Measurements from ENCODE around the gene BCL2.
A peak's percentile ranks its signal among the peaks of the same experiment; 100 is the strongest.

The BCL2 gene

DNA sequence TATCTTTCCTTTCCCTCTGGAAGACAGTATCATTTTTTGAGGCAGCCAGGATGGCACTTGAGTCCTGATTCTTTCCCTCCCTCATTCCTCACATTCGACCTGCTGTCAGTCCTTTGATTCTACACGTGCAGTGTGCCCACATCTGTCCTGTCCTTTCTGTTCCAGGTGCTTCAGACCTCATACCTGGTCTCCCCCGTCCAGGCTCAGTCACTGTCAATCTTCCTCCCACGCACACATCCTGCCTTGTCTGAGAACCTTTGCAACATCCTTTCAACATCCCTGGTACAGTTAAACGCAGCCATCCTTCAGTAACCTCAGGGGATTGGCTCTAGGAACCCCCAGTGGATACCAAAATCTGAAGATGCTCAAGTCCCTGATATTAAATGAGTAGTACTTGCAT is 10.1 kb downstream of the BCL2 start:
- no peak for DNase-seq

DNA sequence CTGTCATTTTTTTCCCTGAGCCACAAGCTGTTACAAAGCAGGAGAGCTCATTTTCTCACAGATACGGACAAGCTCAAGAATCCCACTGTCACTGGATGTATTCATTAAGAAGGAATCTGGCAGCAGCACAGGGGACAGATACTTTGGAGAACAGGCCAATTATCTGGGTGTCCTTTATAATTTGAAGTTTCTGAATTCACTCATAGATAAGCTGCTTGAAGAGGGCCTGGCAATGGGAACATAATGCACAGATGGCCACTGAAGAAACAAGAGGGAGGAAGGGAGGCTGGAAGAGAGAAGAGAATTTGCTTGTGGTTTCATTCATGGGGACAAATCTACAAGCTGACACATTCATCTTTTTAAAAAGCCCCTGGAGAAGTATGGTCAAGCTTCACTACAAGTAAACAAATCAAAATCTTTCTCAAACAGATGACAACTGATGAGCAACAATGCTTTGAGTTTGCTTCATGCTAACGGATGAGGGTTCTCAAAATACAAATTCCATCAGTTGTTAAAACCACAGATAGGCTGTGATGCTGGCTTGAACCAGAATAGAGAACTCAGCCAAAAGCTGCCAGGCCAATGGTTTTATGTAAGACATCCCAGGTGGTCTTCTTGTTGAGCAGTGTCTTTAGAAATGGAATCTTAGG is 11.9 kb downstream of the BCL2 start:
- no peak for DNase-seq

DNA sequence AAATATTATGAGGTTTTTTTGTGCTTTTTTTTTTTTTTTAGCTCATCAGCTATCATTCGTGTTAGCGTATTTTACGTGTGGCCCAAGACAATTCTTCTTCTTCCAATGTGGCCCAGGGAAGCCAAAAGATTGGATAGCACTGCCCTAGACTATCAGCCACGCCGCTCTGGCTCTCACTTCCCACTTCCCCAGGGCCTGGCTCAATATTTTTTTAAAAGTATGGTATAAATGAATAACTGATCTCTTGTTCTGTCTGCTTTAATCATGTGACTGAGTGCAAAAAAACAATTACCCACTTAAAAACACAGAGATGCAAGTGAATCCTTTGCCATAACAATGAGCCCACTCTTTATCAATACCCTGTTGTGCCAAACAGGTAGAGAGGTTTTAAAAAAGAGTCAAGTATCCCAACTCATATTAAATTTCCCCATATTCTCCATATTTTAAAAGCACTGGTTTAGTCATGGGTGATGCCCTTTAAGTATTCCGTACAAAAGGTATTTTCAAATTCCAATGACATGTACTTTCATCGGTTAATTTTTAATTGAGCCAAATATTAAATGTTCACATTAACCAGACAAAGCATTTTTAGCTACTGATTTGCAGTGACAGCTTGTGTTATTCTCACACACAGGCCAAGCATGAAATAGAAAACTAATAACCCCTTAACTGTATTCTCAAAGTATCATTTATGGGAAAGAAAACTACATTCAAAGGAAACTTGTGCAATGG is 12.6 kb downstream of the BCL2 start:
- no peak for DNase-seq

DNA sequence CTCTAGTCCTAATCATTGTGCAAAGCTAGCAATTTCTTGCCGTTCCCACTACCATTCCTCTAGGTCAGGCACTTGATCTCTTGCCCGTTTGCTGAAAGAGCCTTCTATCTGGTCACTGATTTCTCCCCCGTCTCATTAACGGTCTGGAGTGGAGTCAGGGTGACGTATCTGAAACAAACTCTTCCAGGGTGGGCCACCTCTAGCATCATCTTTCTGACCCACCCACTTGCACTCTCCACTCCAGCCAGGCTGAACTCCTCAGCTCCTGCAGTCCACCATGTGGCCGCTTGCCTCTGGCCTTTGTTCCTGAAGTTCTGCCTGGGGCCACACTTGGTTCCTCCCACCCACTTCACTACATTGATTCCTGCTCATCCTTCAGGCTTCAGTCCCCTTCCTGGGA is 13.3 kb downstream of the BCL2 start:
- DNase-seq = no peak

- DNase-seq = peak; percentile 24 to 53
Observed at GRCh38 chr18:63303547-63303946, 16.0 kb downstream of the BCL2 start.

DNA sequence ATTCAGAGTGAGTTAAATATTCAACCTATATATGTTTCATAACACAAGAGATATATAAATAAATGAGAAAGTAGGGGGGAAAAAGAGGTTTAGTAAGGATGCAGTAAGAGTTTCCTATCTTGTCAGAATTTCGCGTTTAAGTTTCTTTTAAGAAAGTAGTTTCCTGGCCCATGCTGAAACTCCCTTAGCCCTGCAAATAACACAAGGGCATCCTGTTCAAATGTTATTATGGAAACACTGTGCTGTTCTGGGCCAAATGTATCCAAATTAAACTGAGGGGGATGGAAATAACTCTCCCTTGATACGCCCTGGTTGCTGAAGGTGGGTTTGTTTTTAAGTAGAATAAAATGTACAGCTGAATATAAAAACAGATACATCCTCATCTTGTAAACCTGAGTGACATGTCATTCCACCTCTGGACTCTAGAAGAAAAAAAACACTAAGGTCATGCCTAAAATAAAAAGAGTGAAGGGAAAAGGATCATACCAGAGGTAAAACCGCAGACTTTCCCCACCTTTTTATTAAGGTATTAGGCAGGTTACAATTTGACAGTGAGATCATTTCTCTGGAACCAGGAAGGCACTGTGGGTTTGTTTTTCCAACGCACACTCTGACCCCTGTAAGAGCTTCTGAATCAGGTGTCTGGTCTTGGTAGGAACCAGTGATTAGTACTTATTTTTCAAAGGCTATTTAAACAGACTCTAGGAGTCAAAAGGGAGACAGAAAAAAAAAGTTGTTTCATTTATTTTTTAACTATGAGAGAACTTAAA is 16.7 kb downstream of the BCL2 start:
- DNase-seq = no peak

- peak; percentile 22 to 34 for DNase-seq
Observed at GRCh38 chr18:63302220-63302619, 17.3 kb downstream of the BCL2 start.

DNA sequence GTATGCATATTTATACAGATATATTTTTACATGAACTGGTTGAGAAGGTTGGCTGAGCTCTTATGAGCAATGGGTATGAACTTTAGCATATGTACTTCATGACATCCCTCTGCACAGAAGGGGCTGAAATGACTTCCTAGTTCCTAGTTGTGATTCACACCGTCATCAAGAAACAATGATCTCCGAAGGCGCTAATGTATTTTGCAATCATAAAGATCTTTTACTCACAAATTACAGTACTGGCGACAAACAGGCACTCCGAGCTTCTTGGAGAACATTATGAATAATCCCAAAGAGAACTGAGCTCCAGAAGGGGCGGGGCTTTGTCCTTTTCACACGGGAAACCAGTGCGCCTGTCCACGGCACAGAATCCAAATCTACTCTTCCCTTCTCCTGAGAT is 18.1 kb downstream of the BCL2 start:
- peak; percentile 83 to 86 for DNase-seq

DNA sequence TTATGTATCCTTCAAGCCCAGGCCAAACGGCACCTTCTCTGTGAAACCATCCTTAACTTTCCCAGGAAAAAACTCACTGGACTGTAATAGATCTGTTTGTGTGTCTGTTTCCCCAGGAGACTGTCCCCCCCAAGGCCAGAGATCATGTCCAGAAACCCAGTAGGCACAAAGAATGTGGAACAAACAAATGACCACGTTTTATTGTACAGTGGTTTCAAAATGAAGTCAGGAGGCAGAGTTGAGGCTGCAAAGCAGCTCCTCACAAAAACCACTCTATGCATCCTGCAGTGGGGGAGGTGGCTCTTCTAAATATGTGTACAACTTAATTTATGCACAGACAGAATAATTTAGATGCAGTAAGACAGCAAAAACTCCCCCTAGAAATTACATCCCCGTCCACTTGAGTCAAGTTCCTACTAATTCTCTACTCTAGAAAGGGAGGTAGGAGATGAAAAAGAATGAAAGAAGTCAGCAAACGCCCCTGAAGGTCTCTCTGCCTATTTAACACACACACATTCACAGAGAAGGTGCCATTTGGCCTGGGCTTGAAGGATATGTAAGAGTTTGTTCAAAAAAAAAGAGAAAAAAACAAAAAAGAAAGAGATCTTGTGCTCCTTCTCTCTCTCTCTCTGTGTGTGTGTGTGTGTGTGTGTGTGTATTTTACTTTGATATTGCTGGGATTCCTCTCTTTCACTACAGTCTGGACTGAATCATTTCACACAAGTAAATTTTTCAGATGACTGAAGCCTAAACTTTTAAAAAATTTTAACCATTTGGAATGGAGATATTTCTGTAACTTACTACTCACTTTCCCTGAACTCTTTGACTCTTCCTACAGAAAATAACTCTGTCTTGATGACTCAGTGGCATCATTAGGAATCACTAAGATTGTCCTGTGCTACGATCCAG is 19.5 kb downstream of the BCL2 start:
- DNase-seq = no peak

GRCh38 chr18:63298400-63299365 is 20.9 kb downstream of the BCL2 start:
- no peak for DNase-seq

- DNase-seq = no peak
Observed at GRCh38 chr18:63297687-63298399, 21.7 kb downstream of the BCL2 start.

DNA sequence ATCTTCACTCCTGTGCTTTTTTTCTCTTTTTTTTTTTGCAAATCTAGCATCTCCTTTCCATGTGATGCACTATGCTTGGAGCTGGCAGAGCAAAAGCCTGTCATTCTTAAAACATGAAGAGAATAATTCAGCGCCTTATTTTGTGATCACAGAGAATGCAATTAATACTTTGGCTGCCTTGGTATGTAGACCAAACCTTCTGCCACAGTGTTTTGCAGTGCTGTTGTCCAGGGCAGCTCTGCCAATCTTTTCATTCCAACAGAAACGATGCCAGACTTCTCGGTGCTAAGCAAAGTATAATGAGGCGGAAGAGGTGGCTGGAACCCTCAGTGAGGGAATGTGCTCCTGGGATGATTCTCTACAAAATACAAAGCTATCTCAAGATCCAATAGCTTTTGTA is 25.6 kb downstream of the BCL2 start:
- DNase-seq = no peak

GRCh38 chr18:63292831-63293683 is 26.5 kb downstream of the BCL2 start:
- DNase-seq = peak; percentile 32 to 43

DNA sequence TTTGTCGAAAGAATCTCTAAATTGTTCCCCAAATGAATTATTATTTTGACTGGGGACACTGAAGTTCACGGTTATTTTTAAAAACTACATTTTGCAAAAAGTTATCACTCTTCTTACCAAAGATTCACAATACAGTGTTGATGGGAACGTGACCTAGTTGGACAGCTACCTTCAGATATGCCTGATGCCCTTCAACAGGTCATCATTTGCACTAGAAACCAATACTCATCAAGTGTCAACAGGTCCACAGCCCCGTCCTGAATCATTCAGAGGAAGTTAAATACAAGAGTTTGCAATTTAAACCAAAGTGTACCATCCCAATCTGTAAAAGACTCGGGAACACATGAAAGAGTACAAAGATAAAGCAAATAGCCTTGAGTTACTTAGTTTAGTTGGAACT is 28.3 kb downstream of the BCL2 start:
- no peak for DNase-seq

DNA sequence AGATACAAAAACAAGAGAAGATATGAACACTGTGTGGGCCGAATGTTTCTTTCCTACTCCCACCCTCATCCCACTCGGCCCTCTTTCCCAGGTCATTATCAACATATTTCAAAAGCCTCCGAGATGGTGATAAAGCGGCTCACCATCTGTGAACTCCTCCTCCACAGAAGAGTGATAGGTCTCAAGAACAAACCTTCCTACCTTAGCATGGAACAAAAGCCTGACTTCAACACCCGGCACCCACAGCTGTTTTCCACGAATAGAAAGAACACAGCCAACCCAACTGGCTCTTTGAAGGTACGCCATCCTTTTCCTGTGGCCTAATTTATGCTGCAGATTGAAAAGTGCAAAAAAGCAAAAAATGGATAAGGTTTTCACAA is 28.8 kb downstream of the BCL2 start:
- DNase-seq = no peak

GRCh38 chr18:63290166-63290820 is 29.3 kb downstream of the BCL2 start:
- peak; percentile 50 to 51 for DNase-seq

GRCh38 chr18:63288311-63288710 is 31.3 kb downstream of the BCL2 start:
- DNase-seq = no peak

DNA sequence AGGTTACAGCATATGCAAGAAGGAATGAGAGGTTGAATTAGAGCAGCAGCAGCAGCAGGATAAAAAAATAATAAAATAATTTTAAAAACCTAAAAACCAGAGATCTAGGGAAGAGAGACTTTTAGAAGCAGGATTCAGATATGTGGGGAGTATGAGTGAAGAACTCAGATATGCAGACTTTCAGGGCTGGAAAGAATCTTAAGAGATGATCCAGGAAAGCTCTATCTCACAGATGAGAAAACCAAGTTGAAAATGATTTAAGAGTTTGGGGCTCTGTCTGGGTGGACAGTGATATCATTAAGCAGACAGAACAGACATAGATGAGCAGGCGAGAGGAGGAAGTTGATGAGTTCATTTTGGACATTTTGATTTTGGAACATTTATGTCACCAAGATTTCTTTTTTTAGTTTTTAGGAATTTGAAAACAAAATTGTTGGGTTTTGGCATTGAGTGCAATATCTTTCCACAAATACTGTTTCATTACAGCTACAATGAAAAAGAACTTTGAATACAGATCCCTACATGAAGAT is 31.8 kb downstream of the BCL2 start:
- DNase-seq = no peak

DNA sequence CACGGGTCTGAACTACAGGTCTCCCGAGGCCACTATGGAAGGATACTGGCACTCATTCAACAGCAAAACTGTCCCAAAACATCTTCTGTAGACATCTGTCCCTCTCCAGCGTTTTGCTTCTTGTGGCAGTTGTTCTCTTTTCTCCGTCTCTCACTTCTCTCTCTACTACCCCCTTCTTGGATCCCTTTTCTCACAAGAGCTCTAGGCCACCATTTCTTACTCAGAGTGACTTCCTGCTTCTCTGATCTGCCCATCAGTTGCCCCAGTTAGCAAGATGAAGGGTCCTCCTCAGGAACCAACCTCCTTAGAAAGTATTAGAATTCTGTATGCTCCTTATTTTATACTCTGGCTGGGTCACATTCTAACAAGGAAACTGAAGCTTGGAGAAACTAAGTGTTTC is 32.6 kb downstream of the BCL2 start:
- peak; percentile 27 to 29 for DNase-seq
